ENCODE measurements around the gene CYP3A4. TPM values are rescaled to one million over a fixed set of nuclear protein-coding genes. Genes with fewer than 3 reads are reported as not detected.
"Not testable (repeated sequence)": the region's sequence is repeated elsewhere in the genome, so short reads cannot be mapped to it uniquely, and the experiment has no call there.

The CYP3A4 gene
- total RNA-seq, 1 donor from 2014 or later = not detected

DNA sequence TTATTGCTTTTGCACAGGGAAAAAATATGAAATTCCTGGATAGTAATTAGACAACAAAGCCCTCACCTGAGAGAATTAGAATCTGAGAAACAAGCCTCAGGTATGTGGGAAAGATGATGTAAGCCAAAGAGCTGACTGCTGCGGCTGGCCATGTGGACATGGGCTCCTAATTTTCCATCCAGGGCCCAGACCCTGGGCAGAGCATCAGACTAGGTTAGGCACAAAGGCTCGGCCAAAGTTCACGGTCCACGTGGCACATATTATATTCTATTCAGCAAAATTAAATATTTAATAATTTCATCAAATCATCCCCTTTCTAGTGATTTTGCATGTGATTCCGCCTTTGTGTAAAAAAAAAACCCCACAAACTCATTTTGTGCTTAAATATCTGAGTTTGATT, 5.1 kb downstream of the CYP3A4 start:
- no peaks in the 10 kb centered on the region for H3K4me1 Mint-ChIP-seq
- intact Hi-C loops (cut with micrococcal nuclease) = no loop called here
- ATAC-seq (ENCODE audit: low read depth) (no peak), DNase-seq (no peak)
- H3K36me3 Mint-ChIP-seq (ENCODE audit: low read depth) = no peaks in the 10 kb centered on the region
- ChIA-PET POLR2A (no interaction called here), CTCF (no interaction called here)
- H3K9me3 Mint-ChIP-seq = peaks cover 5% of the 10 kb centered on the region
- H3K4me3 Mint-ChIP-seq = no peak overlapping the region
- H3K27ac Mint-ChIP-seq = no peak overlapping the region
- H3K27me3 Mint-ChIP-seq = peaks cover 81% of the 10 kb centered on the region
- TF ChIP-seq, protein P1, sequence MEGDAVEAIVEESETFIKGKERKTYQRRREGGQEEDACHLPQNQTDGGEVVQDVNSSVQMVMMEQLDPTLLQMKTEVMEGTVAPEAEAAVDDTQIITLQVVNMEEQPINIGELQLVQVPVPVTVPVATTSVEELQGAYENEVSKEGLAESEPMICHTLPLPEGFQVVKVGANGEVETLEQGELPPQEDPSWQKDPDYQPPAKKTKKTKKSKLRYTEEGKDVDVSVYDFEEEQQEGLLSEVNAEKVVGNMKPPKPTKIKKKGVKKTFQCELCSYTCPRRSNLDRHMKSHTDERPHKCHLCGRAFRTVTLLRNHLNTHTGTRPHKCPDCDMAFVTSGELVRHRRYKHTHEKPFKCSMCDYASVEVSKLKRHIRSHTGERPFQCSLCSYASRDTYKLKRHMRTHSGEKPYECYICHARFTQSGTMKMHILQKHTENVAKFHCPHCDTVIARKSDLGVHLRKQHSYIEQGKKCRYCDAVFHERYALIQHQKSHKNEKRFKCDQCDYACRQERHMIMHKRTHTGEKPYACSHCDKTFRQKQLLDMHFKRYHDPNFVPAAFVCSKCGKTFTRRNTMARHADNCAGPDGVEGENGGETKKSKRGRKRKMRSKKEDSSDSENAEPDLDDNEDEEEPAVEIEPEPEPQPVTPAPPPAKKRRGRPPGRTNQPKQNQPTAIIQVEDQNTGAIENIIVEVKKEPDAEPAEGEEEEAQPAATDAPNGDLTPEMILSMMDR (IDR thresholded peaks at IDR 0.05) = no peak

DNA sequence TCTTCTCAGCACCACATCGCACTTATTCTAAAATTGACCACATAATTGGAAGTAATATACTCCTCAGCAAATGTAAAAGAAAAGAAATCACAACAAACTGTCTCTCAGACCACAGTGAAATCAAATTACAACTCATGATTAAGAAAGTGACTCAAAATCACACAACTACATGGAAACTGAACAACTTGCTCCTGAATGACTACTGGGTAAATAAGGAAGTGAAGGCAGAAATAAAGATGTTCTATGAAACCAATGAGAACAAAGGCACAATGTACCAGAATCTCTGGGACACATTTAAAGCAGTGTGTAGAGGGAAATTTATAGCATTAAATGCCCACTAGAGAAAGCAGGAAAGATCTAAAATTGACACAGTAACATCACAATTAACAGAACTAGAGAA, 10.6 kb downstream of the CYP3A4 start:
- POLR2A ChIA-PET; intact Hi-C loops (cut with micrococcal nuclease); CTCF ChIA-PET; H3K36me3 Mint-ChIP-seq (ENCODE audit: low read depth); H3K4me3 Mint-ChIP-seq; DNase-seq; H3K9me3 Mint-ChIP-seq; H3K4me1 Mint-ChIP-seq; H3K27ac Mint-ChIP-seq; ATAC-seq (ENCODE audit: low read depth): not testable (repeated sequence)
- H3K27me3 Mint-ChIP-seq = peaks cover 85% of the 10 kb centered on the region

DNA sequence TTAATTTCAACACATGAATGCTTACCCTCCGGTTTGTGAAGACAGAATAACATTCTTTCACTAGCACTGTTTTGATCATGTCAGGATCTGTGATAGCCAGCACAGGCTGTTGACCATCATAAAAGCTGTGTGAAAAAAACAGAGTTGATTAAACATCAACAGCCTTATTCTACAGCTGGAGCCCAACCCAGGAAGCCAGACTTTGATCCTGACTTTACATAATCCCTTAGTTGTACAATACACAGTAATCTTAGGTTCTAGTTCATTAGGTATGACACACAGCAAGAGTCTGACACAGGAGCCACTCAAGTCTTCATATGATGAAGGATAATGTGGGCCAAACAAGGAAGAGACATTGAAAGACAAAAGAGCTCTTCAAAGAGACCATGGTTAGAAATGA, 11.4 kb downstream of the CYP3A4 start:
- ATAC-seq (ENCODE audit: low read depth) (no peak), DNase-seq (no peak)
- ChIA-PET CTCF (no interaction called here), POLR2A (no interaction called here)
- Mint-ChIP-seq H3K27me3 (peaks cover 85% of the 10 kb centered on the region), H3K9me3 (peaks cover 8% of the 10 kb centered on the region), H3K36me3 (ENCODE audit: low read depth) (no peaks in the 10 kb centered on the region), H3K4me3 (no peak overlapping the region), H3K27ac (no peak overlapping the region), H3K4me1 (peaks cover 10% of the 10 kb centered on the region)
- TF ChIP-seq, protein P1 (IDR thresholded peaks at IDR 0.05) = no peak
- intact Hi-C loops (cut with micrococcal nuclease) = no loop called here

DNA sequence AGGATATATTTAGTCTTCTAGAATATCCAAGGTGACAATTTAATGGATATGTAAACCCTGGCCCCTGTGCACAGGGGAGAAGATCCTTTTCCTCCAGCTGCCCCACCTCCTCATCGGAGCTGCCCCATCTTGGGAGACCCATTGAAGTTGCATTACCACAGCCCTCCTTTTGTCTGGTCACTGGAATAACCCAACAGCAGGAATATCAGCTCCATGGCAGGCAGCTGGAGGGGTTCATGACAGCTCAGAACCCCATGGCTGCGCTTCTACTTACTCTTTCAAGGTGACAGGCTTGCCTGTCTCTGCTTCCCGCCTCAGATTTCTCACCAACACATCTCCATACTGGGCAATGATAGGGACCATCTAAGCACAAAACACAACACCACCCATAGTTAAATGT, 14.5 kb downstream of the CYP3A4 start:
- intact Hi-C loops (cut with micrococcal nuclease); H3K9me3 Mint-ChIP-seq; POLR2A ChIA-PET; H3K36me3 Mint-ChIP-seq (ENCODE audit: low read depth); DNase-seq; ATAC-seq (ENCODE audit: low read depth); CTCF ChIA-PET; H3K4me3 Mint-ChIP-seq; H3K27ac Mint-ChIP-seq: not testable (repeated sequence)
- Mint-ChIP-seq H3K4me1 (peaks cover 18% of the 10 kb centered on the region), H3K27me3 (peaks cover 72% of the 10 kb centered on the region)

DNA sequence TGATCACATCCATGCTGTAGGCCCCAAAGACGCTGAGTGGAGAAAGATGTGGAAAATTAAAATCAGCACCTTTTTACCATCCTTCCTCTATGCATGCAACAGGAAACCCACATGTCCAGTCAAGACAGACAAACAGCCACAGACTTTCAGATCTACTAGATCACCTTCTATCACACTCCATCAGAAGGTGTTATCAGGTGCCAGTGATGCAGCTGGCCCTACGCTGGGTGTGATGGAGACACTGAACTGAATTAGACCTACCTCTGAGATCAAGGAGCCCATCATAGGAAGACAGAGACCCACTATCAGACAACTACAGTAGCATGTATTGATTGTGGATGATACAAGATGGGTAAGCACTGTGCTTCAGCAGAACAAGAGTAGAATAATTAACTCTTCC, 15.5 kb downstream of the CYP3A4 start:
- DNase-seq (no peak), ATAC-seq (ENCODE audit: low read depth) (no peak)
- Mint-ChIP-seq H3K36me3 (ENCODE audit: low read depth) (no peaks in the 10 kb centered on the region), H3K27ac (no peak overlapping the region), H3K27me3 (peaks cover 71% of the 10 kb centered on the region), H3K4me3 (no peak overlapping the region), H3K9me3 (peaks cover 3% of the 10 kb centered on the region), H3K4me1 (peaks cover 18% of the 10 kb centered on the region)
- TF ChIP-seq, protein P1 (IDR thresholded peaks at IDR 0.05) = no peak
- ChIA-PET POLR2A (no interaction called here), CTCF (no interaction called here)
- intact Hi-C loops (cut with micrococcal nuclease) = no loop called here

DNA sequence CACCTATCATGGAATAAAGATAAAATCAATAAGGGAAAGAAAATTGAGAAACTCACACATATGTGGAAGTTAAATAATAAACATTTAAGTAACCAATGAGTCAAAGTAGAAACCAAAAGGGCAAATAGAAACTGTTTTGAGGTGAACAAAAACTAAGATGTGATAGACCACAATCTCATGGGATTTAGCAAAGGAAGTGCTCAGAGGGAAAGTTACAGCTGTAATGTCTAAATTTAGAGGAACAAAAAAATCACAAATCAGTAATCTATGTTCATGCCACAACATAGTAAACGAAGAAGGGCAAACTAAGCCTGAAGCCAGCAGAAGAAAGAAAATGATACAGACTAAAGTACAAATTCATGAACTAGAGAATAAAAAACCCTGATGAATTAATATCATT, 16.3 kb downstream of the CYP3A4 start:
- ATAC-seq (ENCODE audit: low read depth) = peak; percentile 67
- H3K36me3 Mint-ChIP-seq (ENCODE audit: low read depth) = no peaks in the 10 kb centered on the region
- DNase-seq = no peak
- peaks cover 3% of the 10 kb centered on the region for H3K9me3 Mint-ChIP-seq
- no peak overlapping the region for H3K27ac Mint-ChIP-seq
- TF ChIP-seq, protein P1 (IDR thresholded peaks at IDR 0.05) = no peak
- no peak overlapping the region for H3K4me3 Mint-ChIP-seq
- peaks cover 73% of the 10 kb centered on the region for H3K27me3 Mint-ChIP-seq
- intact Hi-C loops (cut with micrococcal nuclease) = no loop called here
- H3K4me1 Mint-ChIP-seq = peaks cover 18% of the 10 kb centered on the region
- ChIA-PET CTCF (no interaction called here), POLR2A (no interaction called here)
